ENCODE results near the gene YPEL2. TPM values are rescaled to one million over a fixed set of nuclear protein-coding genes. Genes with fewer than 3 reads are reported as not detected.

Gene YPEL2
- total and polyA plus RNA-seq, 8 donors, result 13.8 to 23.6 (median 19.3) TPM

GRCh38 chr17:59380474-59380873 is 49.0 kb downstream of the YPEL2 start:
- ATAC-seq (no peak), DNase-seq (no peak)
- peak overlapping the region; percentile 44 to 70 for H3K27ac ChIP-seq
- H3K27me3 ChIP-seq, result no peaks in the 10 kb centered on the region
- intact Hi-C loops (cut with DNase I), result no loop called here
- H3K4me3 ChIP-seq, result no peak overlapping the region
- peaks cover 11 to 32% of the 10 kb centered on the region in 2 donors for H3K4me1 ChIP-seq
- TF ChIP-seq CTCF (IDR thresholded peaks at IDR 0.05), result no peak
- no peaks in the 10 kb centered on the region for H3K36me3 ChIP-seq
- no peaks in the 10 kb centered on the region for H3K9me3 ChIP-seq

- no peak for TF ChIP-seq CTCF (IDR thresholded peaks at IDR 0.05)
- DNase-seq, result peak in 1 of 4 donors; percentile 40
- Histone ChIP-seq H3K9me3 (no peaks in the 10 kb centered on the region), H3K4me3 (no peak overlapping the region), H3K27ac (peak overlapping the region; percentile 44 to 70), H3K4me1 (peaks cover 8 to 21% of the 10 kb centered on the region in 2 donors), H3K27me3 (no peaks in the 10 kb centered on the region), H3K36me3 (no peaks in the 10 kb centered on the region)
- intact Hi-C loops (cut with DNase I), result no loop called here
- ATAC-seq, result peak; percentile 87
Measured at GRCh38 chr17:59381716-59382570, 50.5 kb downstream of the YPEL2 start.

GRCh38 chr17:59383893-59384292 is 52.4 kb downstream of the YPEL2 start:
- no peaks in the 10 kb centered on the region for H3K9me3 ChIP-seq
- no peaks in the 10 kb centered on the region for H3K27me3 ChIP-seq
- H3K27ac ChIP-seq, result no peak overlapping the region
- DNase-seq, result no peak
- H3K4me3 ChIP-seq, result no peak overlapping the region
- peaks cover 8 to 15% of the 10 kb centered on the region in 2 donors for H3K4me1 ChIP-seq
- intact Hi-C loops (cut with DNase I), result no loop called here
- peaks cover 0 to 7% of the 10 kb centered on the region in 2 donors for H3K36me3 ChIP-seq
- no peak for ATAC-seq
- no peak for TF ChIP-seq CTCF (IDR thresholded peaks at IDR 0.05)

- Histone ChIP-seq H3K4me3 (no peak overlapping the region), H3K27ac (no peak overlapping the region), H3K27me3 (no peaks in the 10 kb centered on the region), H3K36me3 (peaks cover 0 to 38% of the 10 kb centered on the region in 2 donors), H3K4me1 (no peaks in the 10 kb centered on the region), H3K9me3 (no peaks in the 10 kb centered on the region)
- ATAC-seq (no peak), DNase-seq (no peak)
- intact Hi-C loops (cut with DNase I), result no loop called here
- TF ChIP-seq CTCF (IDR thresholded peaks at IDR 0.05), result no peak
Measured at GRCh38 chr17:59387351-59388068, 56.1 kb downstream of the YPEL2 start.

- Histone ChIP-seq H3K27me3 (no peaks in the 10 kb centered on the region), H3K27ac (no peak overlapping the region), H3K9me3 (no peaks in the 10 kb centered on the region), H3K4me1 (no peaks in the 10 kb centered on the region), H3K36me3 (peaks cover 0 to 38% of the 10 kb centered on the region in 2 donors), H3K4me3 (no peak overlapping the region)
- ATAC-seq (no peak), DNase-seq (no peak)
- intact Hi-C loops (cut with DNase I), result no loop called here
- TF ChIP-seq CTCF (IDR thresholded peaks at IDR 0.05), result no peak
Measured at GRCh38 chr17:59388069-59388556, 56.7 kb downstream of the YPEL2 start.

Measured in left lung (tissue), 10 donors.